ENCODE data around the gene RHOA.
"Not testable (repeated sequence)": the region's sequence is repeated elsewhere in the genome, so short reads cannot be mapped to it uniquely, and the experiment has no call there.

The RHOA gene

GRCh38 chr3:49377483-49377882 lies 34.3 kb downstream of the RHOA start:
- Mint-ChIP-seq H3K36me3 (ENCODE audit: insufficient read depth) (peaks cover 46% of the 10 kb centered on the region), H3K27ac (peak overlapping the region in 1 of 2 donors; percentile 87), H3K4me3 (peak overlapping the region in 1 of 2 donors; percentile 20), H3K27me3 (no peaks in the 10 kb centered on the region), H3K4me1 (ENCODE audit: low read depth in 2 of 2) (peaks cover 29 to 47% of the 10 kb centered on the region in 2 donors), H3K9me3 (no peaks in the 10 kb centered on the region)
- peak; percentile 72 for ATAC-seq (replicated peaks)
- DNase-seq: peak in 1 of 3 experiments; percentile 10

DNA sequence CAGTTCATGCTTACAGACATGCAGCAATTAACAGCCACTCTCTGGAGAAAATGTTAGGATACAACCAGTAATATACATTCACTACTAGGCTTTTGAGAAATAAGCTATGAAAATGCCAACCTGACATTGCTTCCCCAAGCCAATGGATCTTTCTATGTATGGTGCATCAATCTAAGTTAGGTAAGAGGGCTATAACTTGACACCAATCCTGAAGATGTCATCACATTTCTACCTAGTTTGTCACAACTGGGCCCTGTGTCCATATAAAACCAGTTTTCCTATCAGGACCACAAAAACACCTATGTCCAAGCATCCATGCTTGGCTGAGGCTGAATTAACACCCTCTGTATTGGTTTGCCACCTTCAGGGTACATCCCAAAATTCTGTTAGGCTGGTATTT lies 39.8 kb downstream of the RHOA start:
- Mint-ChIP-seq H3K9me3 (no peaks in the 10 kb centered on the region), H3K36me3 (ENCODE audit: insufficient read depth) (peaks cover 84% of the 10 kb centered on the region), H3K27ac (peak overlapping the region in 1 of 2 donors; percentile 50), H3K4me3 (no peak overlapping the region), H3K4me1 (ENCODE audit: low read depth in 2 of 2) (peaks cover 20 to 31% of the 10 kb centered on the region in 2 donors), H3K27me3 (no peaks in the 10 kb centered on the region)
- ATAC-seq (replicated peaks): no peak
- no peak for DNase-seq

- DNase-seq (no peak), ATAC-seq (replicated peaks) (no peak)
- Mint-ChIP-seq H3K4me3 (no peak overlapping the region), H3K4me1 (ENCODE audit: low read depth in 2 of 2) (peaks cover 18 to 36% of the 10 kb centered on the region in 2 donors), H3K9me3 (no peaks in the 10 kb centered on the region), H3K36me3 (ENCODE audit: insufficient read depth) (peaks cover 91% of the 10 kb centered on the region), H3K27me3 (no peaks in the 10 kb centered on the region), H3K27ac (peak overlapping the region; percentile 42 to 50)
These were observed 41.0 kb downstream of the RHOA start for GRCh38 chr3:49370585-49371290.

GRCh38 chr3:49362561-49362960 lies 49.2 kb downstream of the RHOA start:
- Mint-ChIP-seq H3K4me3 (no peak overlapping the region), H3K27ac (peak overlapping the region in 1 of 2 donors; percentile 77), H3K4me1 (ENCODE audit: low read depth in 2 of 2) (peaks cover 10 to 13% of the 10 kb centered on the region in 2 donors), H3K36me3 (ENCODE audit: insufficient read depth) (peaks cover 98% of the 10 kb centered on the region), H3K27me3 (no peaks in the 10 kb centered on the region), H3K9me3 (no peaks in the 10 kb centered on the region)
- no peak for DNase-seq
- ATAC-seq (replicated peaks): no peak

- Mint-ChIP-seq H3K4me3 (peak overlapping the region in 1 of 2 donors; percentile 94), H3K36me3 (ENCODE audit: insufficient read depth) (peaks cover 89% of the 10 kb centered on the region), H3K4me1 (ENCODE audit: low read depth in 2 of 2) (peaks cover 15 to 23% of the 10 kb centered on the region in 2 donors), H3K27ac (peak overlapping the region in 1 of 2 donors; percentile 56), H3K27me3 (no peaks in the 10 kb centered on the region), H3K9me3 (no peaks in the 10 kb centered on the region)
- no peak for DNase-seq
- no peak for ATAC-seq (replicated peaks)
These were observed 52.2 kb downstream of the RHOA start for GRCh38 chr3:49359623-49360022.

GRCh38 chr3:49358884-49359225 lies 52.9 kb downstream of the RHOA start:
- H3K27me3 Mint-ChIP-seq: no peaks in the 10 kb centered on the region
- peak overlapping the region; percentile 90 to 94 for H3K27ac Mint-ChIP-seq
- H3K9me3 Mint-ChIP-seq: no peaks in the 10 kb centered on the region
- DNase-seq (no peak), ATAC-seq (replicated peaks) (no peak)
- H3K4me3 Mint-ChIP-seq: peak overlapping the region; percentile 94 to 95
- H3K4me1 Mint-ChIP-seq (ENCODE audit: low read depth in 2 of 2): peaks cover 15 to 23% of the 10 kb centered on the region in 2 donors
- peaks cover 87% of the 10 kb centered on the region for H3K36me3 Mint-ChIP-seq (ENCODE audit: insufficient read depth)

GRCh38 chr3:49358217-49358883 lies 53.4 kb downstream of the RHOA start, which contains the start of gene GPX1:
TSS of gene GPX1 (minus strand) at chr3:49358353. CDS start at chr3:49358278, 75 bp downstream.
- Mint-ChIP-seq H3K4me1 (ENCODE audit: low read depth in 2 of 2) (peaks cover 15 to 23% of the 10 kb centered on the region in 2 donors), H3K4me3 (peak within 1 kb of the TSS; percentile 94 to 95), H3K27me3 (no peaks in the 10 kb centered on the region), H3K36me3 (ENCODE audit: insufficient read depth) (peaks cover 85% of the 10 kb centered on the region), H3K27ac (peak within 1 kb of the TSS; percentile 90 to 94), H3K9me3 (no peaks in the 10 kb centered on the region)
- DNase-seq (peak; percentile 51 to 61 (median 56)), ATAC-seq (replicated peaks) (peak; percentile 76)

DNA sequence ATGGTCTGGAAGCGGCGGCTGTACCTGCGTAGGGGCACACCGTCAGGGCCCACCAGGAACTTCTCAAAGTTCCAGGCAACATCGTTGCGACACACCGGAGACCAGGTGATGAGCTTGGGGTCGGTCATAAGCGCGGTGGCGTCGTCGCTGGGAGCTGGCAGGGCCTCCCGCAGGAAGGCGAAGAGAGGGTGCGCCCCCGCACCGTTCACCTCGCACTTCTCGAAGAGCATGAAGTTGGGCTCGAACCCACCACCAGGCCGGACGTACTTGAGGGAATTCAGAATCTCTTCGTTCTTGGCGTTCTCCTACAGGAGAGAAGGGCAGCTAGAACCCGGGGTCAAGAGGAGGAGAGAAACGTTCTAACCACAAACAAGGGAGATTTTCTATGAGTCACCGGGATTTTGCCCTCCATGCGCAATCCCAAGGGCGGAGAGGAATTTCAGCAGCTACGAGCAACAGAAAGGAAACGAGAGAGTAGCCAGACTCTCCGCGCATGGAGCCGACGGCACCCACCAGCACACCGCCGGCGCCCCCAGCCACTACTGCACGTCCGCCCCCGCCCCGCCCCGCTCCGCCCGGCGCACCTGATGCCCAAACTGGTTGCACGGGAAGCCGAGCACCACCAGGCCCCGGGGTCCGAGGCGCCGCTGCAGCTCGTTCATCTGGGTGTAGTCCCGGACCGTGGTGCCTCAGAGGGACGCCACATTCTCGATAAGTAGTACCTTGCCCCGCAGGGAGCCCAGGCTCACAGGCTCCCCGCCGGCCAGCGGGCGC lies 54.1 kb downstream of the RHOA start:
- H3K9me3 Mint-ChIP-seq, H3K27me3 Mint-ChIP-seq: not testable (repeated sequence)
- DNase-seq: peak; percentile 14 to 46 (median 20)
- H3K4me1 Mint-ChIP-seq (ENCODE audit: low read depth in 2 of 2): peaks cover 15 to 23% of the 10 kb centered on the region in 2 donors
- H3K36me3 Mint-ChIP-seq (ENCODE audit: insufficient read depth): peaks cover 78% of the 10 kb centered on the region
- peak overlapping the region; percentile 90 to 94 for H3K27ac Mint-ChIP-seq
- peak; percentile 46 for ATAC-seq (replicated peaks)
- H3K4me3 Mint-ChIP-seq: peak overlapping the region; percentile 94 to 95

- Mint-ChIP-seq H3K4me3 (peak overlapping the region; percentile 94 to 95), H3K36me3 (ENCODE audit: insufficient read depth) (peaks cover 73% of the 10 kb centered on the region), H3K27ac (peak overlapping the region; percentile 90 to 94), H3K4me1 (ENCODE audit: low read depth in 2 of 2) (peaks cover 11 to 23% of the 10 kb centered on the region in 2 donors)
- H3K27me3 Mint-ChIP-seq, H3K9me3 Mint-ChIP-seq: not testable (repeated sequence)
- DNase-seq: peak in 1 of 3 experiments; percentile 3
- ATAC-seq (replicated peaks): peak; percentile 35
These were observed 54.7 kb downstream of the RHOA start for GRCh38 chr3:49357095-49357442.

DNA sequence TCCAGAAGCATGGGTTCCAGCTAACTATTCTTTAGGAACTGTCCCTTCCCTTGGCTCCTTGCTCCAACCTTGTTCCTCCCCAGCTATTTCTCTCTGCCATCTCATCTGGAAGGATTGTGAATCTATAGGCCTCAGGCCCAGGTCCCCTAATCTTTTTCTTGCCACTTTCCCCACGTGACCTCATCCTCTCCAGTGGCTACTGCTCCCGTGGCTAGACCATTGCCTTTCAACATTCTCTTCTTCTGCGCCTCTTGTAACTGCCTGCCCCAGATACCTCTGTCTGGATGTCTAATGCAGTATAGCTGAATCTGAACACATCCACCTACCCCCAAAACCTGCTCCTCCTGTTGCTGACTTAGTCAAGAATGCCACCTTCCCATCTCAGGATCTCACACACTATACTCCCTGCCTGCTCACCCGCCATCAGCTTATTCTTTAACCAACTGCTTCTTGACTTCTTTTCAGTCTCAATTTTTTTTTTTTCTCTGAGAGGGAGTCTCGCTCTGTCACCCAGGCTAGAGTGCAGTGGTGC lies 58.8 kb downstream of the RHOA start:
- H3K4me1 Mint-ChIP-seq (ENCODE audit: low read depth in 2 of 2): peaks cover 7 to 20% of the 10 kb centered on the region in 2 donors
- peak overlapping the region; percentile 22 to 77 for H3K27ac Mint-ChIP-seq
- no peak overlapping the region for H3K4me3 Mint-ChIP-seq
- ATAC-seq (replicated peaks) (no peak), DNase-seq (no peak)
- no peaks in the 10 kb centered on the region for H3K27me3 Mint-ChIP-seq
- no peaks in the 10 kb centered on the region for H3K9me3 Mint-ChIP-seq
- H3K36me3 Mint-ChIP-seq (ENCODE audit: insufficient read depth): peaks cover 31% of the 10 kb centered on the region

- H3K4me3 Mint-ChIP-seq: no peak overlapping the region
- peak overlapping the region in 1 of 2 donors; percentile 11 for H3K27ac Mint-ChIP-seq
These were observed 59.5 kb downstream of the RHOA start for GRCh38 chr3:49352281-49352680.

DNA sequence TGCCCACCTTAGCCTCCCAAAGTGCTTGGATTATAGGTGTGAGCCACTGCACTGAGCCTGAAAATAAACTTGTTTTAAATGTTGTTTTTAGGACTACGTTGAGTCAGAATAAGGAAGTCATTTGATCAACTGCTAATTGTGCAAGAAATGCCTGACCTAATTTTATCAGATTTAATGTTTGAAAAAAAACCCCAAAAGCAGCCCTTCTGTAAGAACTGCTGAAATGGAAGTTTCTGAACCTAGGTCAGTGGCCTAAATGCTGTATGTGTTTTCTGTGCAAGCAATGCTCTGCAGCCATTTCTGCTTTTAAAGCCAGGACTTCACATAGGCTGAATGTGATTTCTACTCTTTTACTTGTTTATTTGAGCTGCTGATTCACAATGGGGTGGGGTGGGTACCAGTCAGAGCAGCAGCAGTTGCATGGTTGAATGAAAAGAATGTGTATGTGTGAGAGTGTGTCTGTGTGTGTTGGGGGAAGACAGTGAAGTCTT lies 60.2 kb downstream of the RHOA start:
- ATAC-seq (replicated peaks): no peak
- Mint-ChIP-seq H3K4me1 (ENCODE audit: low read depth in 2 of 2) (peaks cover 6 to 10% of the 10 kb centered on the region in 2 donors), H3K27me3 (no peaks in the 10 kb centered on the region), H3K9me3 (no peaks in the 10 kb centered on the region), H3K27ac (peak overlapping the region in 1 of 2 donors; percentile 11), H3K36me3 (ENCODE audit: insufficient read depth) (peaks cover 21% of the 10 kb centered on the region), H3K4me3 (peak overlapping the region in 1 of 2 donors; percentile 4)
- DNase-seq: no peak

More at GRCh38 chr3:49352281-49352680, 59.5 kb downstream of the RHOA start:
- H3K27me3 Mint-ChIP-seq: no peaks in the 10 kb centered on the region
- H3K36me3 Mint-ChIP-seq (ENCODE audit: insufficient read depth): peaks cover 26% of the 10 kb centered on the region
- peaks cover 7 to 16% of the 10 kb centered on the region in 2 donors for H3K4me1 Mint-ChIP-seq (ENCODE audit: low read depth in 2 of 2)
- no peak for ATAC-seq (replicated peaks)
- DNase-seq: no peak
- no peaks in the 10 kb centered on the region for H3K9me3 Mint-ChIP-seq
